ENCODE measurements around the gene YOD1. TPM values are rescaled to one million over a fixed set of nuclear protein-coding genes. Genes with fewer than 3 reads are reported as not detected.
"Not testable (repeated sequence)": the region's sequence is repeated elsewhere in the genome, so short reads cannot be mapped to it uniquely, and the experiment has no call there.

The YOD1 gene
- total RNA-seq, 1 donor from 2014 or later, result 24.5 TPM

DNA sequence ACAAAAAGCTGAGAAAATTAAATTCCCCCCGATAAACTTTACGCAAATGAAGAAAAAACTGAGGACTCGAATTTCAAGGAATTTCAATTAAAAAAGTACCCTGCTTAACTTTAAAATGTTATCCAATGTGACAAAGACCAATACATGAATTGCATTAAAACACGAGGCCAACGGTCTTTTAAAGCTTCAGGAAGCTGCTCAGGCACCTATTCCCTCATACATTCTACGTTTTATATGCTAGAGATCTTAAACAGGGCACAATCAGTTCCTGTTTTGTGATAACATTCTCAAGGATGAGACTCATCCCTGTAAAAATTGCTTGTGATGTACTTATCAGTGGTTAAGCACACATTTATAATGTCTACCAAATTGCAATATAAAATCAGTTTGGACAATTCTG is 3.0 kb downstream of the YOD1 start:
- no peak for DNase-seq

DNA sequence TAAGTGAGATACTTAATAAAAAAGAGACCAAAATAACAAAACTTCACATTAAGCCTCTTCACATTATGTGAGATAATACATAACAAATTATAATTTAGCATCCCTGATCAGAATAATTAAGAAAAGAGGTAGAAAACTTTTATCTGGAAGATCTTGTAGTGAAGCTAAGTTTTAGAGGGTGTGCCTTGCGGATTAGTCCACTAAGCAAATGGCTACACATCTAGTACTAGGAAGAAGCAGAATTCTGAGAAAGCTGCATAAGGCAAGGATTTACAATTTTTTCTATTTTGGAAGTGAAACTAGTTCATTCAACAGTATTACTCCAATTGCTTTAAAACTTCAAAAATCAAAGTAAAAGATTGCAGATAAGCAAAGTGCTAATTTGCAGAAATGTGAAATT is 3.5 kb downstream of the YOD1 start:
- DNase-seq, result no peak

DNA sequence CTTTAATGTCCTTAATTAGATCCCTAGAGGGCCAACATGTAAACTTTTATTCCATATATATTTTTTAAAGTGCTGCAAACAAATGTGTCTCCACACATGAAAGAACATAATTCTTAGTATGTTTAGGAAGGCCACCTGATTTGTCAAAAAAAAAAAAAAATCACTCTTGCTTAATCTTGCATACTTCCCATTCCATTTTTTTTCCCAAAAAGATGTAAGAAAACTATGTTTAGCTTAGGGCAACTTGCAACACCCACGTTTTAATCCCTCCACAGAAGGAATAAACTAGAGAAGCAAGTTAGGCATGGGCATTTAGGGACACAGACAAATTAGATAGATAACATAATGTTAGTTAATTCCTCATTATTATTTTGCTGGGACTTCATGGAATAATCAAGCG is 5.6 kb downstream of the YOD1 start:
- DNase-seq, result no peak

DNA sequence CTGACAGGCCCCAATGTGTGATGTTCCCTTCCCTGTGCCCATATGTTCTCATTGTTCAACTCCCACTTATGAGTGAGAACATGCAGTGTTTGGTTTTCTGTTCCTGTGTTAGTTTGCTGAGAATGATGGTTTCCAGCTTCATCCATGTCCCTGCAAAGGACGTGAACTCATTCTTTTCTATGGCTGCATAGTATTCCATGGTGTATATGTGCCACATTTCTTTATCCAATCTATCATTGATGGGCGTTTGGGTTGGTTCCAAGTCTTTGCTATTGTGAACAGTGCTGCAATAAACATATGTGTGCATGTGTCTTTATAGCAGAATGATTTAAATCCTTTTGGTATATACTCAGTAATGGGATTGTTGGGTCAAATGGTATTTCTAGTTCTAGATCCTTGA is 9.6 kb downstream of the YOD1 start:
- not testable (repeated sequence) for DNase-seq

DNA sequence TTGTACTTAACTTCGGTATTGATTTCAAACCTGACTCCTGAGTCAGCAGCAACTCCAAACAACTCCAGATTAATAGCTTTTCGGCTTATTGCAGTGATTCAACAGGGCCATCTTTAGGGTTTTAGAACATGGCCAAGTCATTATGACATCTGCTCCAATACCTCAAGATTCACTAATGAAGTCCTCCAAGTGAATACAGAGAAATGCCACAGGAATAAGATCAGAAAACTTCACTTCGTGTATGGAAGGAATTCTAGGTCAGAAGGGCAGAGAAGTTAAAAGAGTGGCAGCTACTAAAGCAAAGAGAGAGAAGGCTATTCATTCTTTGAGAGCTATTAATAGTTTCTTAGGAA is 10.9 kb downstream of the YOD1 start:
- no peak for DNase-seq

DNA sequence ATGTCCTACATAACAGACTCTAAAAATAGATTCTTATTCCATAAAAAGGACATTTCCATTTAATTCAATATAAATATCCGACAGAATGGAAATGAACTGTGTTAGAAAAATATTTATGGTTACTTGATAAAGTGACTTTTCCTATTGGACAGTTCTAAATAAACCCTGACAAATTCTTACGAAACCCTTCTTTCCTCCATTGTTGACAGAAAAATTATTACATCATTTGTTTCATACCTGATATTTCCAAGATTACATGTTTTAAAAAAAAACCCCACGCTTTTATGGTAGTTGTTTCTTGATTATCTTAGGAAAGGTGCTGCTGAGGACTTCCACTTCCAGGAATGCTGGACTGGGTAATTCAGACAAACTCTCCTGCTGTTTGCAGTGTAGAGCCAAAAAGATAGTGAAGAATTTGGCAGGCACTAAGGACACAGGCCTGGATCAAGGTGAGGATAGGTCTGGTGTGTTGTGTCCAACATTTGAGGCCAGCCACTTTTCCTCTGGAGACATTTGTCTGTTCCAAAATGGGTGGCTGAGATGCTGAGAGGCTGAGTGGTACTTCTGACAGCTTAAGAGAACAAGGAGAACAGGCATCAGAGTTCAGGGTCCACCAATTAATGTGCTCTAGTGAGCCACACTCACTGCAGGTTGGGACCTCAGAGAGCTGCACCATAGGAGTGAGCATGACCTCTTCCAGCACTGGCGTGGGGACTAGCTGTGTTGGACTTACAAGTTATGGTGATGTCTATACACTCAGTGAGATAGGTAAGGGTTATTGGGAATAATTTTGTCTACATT is 11.4 kb downstream of the YOD1 start:
- no peak for DNase-seq

DNA sequence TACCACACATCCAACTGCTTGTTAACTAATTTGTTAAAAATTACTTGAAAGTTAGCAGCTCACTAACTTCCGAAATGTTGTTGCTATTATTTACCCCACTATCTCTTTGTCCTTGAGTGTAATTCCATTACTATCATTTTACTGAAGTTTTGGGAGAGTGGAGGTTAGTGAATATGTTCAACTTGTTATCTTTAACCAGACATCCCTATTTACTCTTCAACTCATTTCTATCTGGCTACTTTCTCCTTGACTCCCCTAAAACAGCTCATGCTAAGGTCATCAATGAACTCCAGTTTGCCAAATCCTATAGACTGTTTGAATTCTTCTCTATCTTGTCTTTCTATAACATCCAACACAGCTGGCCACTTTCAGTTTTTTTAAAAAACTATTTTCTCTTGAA is 14.1 kb downstream of the YOD1 start:
- no peak for DNase-seq

DNA sequence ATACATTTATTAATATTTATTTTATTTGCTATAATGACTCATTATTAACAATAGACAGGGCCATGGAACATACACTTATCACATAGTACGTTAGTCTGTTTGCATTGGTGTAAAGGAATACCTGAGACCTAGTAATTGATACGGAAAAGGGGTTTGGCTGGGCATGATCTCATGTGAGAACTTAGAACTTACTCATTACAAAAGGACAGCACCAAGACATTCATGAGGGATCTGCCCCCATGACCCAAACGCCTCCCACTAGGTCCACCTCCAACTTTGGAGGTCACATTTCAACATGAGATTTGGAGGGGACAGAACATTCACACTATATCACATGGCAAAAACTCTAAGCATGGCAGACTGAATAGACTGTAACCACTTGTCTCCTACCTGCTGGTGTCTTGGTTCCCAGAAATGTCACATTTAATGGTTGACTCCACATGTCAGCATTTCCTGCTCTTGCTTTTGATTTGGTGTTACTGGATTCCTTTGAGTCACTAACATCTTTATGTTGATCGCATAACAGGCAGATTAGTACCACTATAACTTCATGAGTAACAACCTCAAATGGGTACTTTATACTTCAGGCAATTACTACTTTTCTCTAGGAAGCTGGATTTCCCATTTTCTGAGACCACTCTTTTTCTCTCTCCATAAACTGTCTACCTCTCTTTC is 15.0 kb downstream of the YOD1 start:
- DNase-seq, result no peak

DNA sequence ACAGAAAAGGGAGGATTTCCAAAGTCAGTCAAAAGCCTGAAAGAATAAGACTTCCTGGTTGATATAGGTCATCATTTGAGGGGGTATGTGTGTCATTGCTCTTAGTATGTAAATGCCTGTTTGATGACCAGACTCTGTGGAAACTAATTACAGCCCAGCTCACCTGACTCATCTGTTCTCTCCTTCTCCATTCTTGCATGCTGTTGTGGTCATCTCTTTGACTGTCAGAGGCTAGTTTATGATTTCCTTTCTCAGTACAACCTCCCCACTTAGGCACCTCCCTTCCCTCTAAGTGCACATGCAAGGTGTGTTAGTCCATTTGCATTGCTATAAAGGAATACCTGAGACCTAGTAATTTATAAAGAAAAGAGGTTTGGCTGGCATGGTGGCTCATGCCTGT is 16.0 kb downstream of the YOD1 start:
- DNase-seq, result no peak

DNA sequence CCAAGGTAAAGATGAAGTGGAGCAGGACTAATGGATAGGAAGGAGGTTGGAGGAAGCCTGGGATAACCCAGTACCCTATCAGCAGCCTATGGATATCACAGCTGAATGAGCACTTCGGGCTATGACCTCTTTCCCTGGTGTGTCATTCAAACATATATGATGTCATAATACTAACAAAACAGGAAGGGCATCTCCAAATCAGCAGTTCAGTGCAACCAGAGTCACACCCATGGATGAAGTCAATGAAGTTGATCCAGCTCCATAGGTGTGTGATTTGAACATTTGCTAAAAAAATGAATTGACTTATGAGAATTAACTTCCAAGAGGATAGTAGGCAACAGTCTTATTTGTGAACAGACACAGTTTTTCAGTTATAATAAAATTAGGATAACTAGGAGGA is 16.8 kb downstream of the YOD1 start:
- DNase-seq, result no peak

DNA sequence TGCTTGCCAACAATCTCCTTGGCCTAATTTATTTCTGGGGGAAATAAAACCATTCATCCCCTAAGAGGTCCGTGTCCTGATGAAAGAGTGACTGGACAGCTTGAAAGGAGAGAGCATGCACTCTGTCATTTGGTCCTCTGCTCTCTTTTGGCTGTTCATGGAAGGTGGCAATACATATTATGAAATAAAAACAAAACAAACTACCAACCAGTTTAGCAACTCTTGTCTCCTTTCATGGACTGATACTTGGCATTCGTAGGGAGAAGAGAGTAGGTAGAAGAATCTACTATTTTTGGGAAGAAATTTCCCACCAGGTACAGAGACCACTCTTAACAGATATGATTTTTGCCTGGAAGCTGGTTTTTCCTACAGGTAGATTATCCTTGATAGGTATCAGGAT is 17.7 kb downstream of the YOD1 start:
- no peak for DNase-seq

DNA sequence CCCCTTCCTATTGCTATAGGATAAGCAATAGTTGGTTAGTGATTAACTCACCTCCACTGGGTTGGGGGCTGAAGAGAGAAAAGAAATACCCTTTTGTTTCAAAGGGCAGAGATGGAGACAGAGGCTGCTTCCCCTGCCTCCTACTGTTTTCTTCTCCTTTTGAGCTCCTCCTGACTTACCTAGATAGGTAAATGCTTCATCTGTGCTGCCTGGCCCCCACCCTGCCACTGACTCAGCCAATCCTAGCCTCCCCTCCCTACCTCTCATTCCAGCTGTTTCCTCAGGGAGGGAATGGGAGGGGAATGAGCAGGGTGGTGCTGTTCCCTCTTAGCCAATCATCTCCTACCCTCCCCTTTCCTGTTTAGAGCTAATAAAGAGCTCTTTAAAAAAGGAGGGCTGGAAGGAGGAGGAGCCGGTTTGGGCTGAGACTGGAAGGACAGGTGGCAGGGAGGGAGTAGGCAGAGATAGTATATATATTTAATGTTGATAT is 18.4 kb downstream of the YOD1 start, which contains the start of gene C1orf116:
TSS of gene C1orf116 (minus strand) at position 229 of the 490 bp plus-strand sequence. CDS start 5,158 bp downstream, outside the sequence.
- DNase-seq, result no peak

DNA sequence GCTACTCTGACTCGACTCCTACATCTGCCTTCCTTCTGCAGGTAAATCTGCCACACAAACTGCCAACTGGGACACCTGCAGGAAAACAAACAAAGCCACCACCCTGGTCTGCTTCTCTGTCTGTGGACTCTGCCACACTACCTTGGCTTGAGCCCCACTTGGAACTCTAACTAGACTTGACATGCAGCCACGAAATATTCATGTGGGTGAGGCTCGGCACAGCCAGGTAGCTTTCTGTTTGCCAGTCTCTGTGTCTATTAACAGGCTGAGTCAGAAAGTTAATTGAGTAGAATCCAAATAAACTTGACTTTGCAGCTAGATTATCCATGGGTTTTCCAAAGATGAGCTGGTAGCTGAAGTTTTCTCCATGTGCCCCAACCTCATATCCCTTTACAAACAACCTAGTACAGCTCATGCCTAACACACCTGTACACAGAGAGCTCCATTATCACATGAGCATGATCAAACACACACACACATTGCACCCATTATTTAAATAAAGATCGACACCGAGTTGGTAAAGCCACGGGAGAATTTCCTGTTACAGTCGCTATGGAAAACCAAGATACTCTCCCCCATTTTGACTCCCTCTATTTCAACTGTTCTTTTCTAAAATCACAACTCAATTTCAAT is 19.3 kb downstream of the YOD1 start:
- DNase-seq, result no peak

DNA sequence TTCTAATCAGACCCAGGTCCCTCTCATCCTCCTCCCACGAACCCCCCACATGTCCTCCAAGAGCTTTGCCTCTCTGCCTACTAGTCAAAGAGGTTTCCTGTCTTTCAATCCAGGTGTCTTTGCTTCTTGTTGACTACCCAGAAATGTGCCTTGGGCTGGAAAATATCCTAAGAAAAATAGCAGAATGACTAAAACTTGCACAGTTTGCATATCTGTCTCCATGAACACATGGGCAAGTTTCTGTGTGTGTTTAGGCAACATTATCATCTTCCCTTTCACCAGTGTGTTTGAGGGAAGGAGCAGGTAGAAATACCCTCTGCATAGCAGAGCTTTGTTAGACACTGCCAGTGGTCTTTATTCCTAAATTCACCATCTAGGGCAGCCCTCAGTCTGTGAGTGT is 20.0 kb downstream of the YOD1 start:
- DNase-seq, result no peak

DNA sequence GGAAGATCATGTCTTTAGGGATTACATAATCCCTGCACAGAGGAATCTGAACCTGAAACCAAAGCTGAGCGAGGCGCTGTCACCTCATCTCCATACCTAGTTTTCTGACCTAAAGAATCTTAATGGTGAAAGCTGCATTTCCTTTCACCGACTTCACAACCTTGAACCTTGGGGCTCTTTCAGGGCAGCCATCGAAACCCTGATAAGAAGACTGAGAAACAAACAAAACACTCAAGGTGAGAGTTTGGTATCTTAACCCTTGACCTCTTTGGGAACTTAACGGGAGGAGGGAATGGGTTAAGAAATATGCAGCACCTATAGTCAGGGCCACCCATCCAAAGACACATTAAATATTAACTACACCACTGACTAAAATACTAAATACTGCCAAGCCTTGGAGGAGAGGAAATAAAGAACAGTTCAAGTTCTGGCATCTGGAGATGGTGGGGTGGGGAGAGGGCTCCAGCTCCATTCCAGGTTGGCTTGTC is 20.4 kb downstream of the YOD1 start:
- no peak for DNase-seq

DNA sequence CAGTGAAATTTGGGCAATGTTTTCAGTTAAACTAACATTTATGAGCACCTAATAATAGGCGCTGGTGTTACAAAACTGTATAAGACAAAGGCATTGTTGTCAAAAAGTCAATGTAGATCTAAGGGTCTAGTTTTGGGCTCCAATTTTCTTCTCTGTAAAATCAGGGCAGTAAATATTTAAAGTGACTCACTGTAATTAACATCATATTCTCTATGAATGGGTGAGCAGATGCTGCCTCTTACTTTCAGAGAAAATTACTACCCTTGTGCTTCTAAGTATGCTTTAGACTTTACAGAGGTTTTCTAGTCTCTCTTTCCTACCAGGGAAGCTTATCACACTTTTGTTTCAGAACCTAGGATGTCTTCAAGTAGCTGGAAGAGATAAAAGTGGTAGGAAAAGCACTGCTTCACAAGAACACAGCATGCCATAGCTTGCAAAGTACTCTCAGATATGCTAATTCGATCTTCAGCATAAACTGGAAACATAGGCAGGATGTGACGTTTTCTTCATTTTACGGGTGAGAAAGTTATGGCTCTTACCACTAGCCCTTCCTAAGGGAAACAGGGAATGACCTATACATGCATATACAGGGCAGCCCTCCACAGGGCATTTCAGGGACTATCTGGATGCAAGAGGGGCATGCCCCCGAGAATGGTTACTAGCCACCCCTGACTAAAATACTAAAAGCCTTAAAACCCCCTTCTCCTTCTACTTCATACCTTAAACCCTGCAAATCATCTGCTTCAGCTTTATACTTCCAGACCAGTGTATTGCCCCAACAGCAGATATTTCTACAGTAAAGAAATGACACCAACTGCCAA is 21.1 kb downstream of the YOD1 start:
- DNase-seq, result no peak

DNA sequence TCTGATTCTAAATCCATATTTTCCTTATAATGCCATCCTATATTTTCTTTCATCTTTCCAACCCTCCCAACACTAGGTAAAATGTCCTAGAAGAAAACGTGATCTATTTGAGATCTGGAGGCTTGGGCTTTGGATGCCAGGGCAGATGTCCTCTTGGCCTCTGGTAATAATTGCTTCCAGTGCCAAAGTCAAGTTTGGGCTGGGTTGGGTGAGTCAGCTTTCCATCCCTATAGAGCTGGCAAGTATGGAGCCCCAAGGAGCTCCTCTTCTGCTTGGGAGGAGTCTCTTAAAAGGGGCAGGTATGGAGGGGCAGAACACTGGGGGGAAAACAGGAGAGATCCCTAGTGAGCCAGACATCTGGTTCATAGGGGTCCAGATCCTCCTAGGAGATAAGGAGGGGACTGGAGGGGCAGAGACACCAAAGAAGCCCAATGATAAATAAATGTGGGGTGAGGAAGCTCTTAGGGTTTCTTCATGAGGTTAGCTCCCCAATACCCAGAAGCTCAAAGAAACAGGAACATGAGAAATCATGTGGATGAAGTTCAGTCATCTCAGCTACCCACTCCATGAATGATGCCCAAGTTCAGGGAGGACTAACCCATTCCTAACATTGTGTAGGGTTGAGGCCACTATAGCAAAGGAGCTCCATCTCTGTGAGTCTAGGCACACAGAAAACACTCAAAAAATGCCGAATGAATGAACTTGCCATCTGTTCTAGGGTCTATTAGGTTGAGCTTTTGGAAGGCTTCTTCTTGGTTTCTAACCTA is 21.9 kb downstream of the YOD1 start:
- DNase-seq, result no peak

DNA sequence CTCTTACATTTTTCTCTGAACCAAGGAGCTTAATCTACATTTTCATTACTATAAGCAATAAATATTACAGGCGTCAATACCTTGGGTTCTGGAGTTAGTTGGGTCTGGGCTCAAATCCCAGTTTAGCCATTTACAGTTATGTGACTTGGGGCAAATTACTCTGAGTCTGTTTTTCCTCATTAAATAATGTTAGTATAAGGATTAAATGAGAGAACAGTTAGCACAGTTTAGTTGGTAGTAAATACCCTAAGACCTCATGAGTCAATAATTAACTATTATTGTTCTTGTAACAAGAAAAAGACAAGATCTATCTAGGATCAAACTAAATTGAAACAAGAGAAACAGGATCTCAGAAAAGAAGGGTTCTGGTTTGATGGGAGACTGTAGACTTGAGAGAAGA is 23.1 kb downstream of the YOD1 start:
- DNase-seq, result no peak

DNA sequence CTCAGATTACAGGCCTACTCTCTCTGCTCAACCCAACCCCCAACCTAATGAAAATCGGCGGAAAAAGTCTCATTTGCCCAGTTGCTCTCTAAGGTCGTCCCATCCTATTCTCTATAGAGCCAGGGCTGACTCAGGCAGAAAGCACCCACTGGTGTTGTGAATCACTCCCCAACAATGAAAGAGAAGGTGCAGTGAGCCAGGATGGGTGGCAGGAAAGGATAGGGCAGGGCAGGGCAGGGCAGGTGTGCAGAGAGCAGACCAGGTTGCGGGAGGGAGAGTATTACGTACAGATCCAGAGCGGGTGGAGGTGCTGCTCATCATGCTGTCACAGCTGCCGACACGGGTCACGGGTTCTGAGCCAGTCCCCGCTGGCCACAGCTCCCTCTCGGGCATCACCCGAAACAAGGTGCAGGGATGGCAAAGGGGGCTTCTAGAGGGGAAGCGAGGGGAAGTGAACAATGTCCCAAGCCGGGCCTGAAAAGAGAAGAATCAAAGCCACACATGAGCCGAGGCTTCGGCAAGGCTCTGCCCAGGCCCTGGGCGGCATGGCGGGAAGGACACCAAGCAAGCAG is 23.7 kb downstream of the YOD1 start:
- no peak for DNase-seq

DNA sequence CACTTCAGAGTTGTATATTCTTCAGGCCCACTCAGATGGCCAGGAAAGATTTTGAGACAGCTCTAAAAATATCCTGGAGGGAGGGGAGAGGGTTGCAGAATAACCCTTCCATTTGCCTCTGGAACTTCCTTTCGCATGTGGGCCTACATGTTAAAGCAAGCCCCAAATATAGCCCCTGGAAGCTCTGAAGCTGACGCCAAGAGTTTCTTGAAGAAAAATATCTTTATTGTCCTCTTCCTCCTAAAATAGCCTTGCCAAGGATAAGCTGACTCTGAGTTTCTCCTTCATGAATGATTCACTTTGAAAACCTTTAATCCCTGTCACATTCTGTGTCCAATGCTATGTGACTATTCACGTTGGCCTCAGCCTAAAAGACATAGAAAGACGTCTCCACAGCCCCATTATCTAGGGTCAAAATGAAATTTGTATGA is 24.9 kb downstream of the YOD1 start:
- DNase-seq, result no peak

All from occipital lobe (tissue), 2 donors.